ENCODE data around the gene RHBDL2. TPM values are rescaled to one million over a fixed set of nuclear protein-coding genes. Genes with fewer than 3 reads are reported as not detected.

RHBDL2 gene
- total RNA-seq, 4 donors from 2014 or later = 17.0 to 30.6 (median 22.2) TPM

- DNase-seq (ENCODE audit: low spot score in 2 of 2) = no peak
- H3K4me3 ChIP-seq (ENCODE audit: low read depth, poor library complexity, severe bottlenecking) = no peak overlapping the region
- TF ChIP-seq POLR2A (IDR thresholded peaks at IDR 0.05) (no peak), CTCF (IDR thresholded peaks at IDR 0.05) (no peak)
- intact Hi-C loops (cut with DNase I; ENCODE audit: low total_unique reads) = no loop called here
These were observed 42.9 kb downstream of the RHBDL2 start for GRCh38 chr1:38898653-38899230.

- no peak for TF ChIP-seq POLR2A (IDR thresholded peaks at IDR 0.05)
- WGBS, 2 donors = 92 to 98% methylated on average over 2 of the region's 2 CpGs
- intact Hi-C loops (cut with DNase I; ENCODE audit: low total_unique reads) = no loop called here
- DNase-seq (ENCODE audit: low spot score in 2 of 2) = no peak
- H3K4me3 ChIP-seq (ENCODE audit: low read depth, poor library complexity, severe bottlenecking) = no peak overlapping the region
These were observed 45.5 kb downstream of the RHBDL2 start for GRCh38 chr1:38896169-38896568.

- TF ChIP-seq POLR2A (IDR thresholded peaks at IDR 0.05) = no peak
- TF ChIP-seq CTCF (IDR thresholded peaks at IDR 0.05) = no peak
- intact Hi-C loops (cut with DNase I; ENCODE audit: low total_unique reads) = no loop called here
- WGBS, 2 donors = 80 to 95% methylated on average over 1 of the region's 1 CpG
- H3K4me3 ChIP-seq (ENCODE audit: low read depth, poor library complexity, severe bottlenecking) = no peak overlapping the region
- DNase-seq (ENCODE audit: low spot score in 2 of 2) = no peak
These were observed 48.7 kb downstream of the RHBDL2 start for GRCh38 chr1:38892976-38893375.

GRCh38 chr1:38891753-38892152 lies 49.9 kb downstream of the RHBDL2 start:
- TF ChIP-seq CTCF (IDR thresholded peaks at IDR 0.05) (no peak), POLR2A (IDR thresholded peaks at IDR 0.05) (no peak)
- no peak for DNase-seq (ENCODE audit: low spot score in 2 of 2)
- intact Hi-C loops (cut with DNase I; ENCODE audit: low total_unique reads) = no loop called here
- WGBS, 2 donors = 90 to 97% methylated on average over 1 of the region's 1 CpG
- no peak overlapping the region for H3K4me3 ChIP-seq (ENCODE audit: low read depth, poor library complexity, severe bottlenecking)

- no peak overlapping the region for H3K4me3 ChIP-seq (ENCODE audit: low read depth, poor library complexity, severe bottlenecking)
- DNase-seq (ENCODE audit: low spot score in 2 of 2) = no peak
- TF ChIP-seq POLR2A (IDR thresholded peaks at IDR 0.05) (no peak), CTCF (IDR thresholded peaks at IDR 0.05) (no peak)
- WGBS, 2 donors = 71 to 78% methylated on average over 5 of the region's 5 CpGs
- intact Hi-C loops (cut with DNase I; ENCODE audit: low total_unique reads) = no loop called here
These were observed 52.0 kb downstream of the RHBDL2 start for GRCh38 chr1:38889589-38889988.

GRCh38 chr1:38888423-38889333 lies 53.0 kb downstream of the RHBDL2 start:
- no peak overlapping the region for H3K4me3 ChIP-seq (ENCODE audit: low read depth, poor library complexity, severe bottlenecking)
- 93 to 97% methylated on average over 9 of the region's 9 CpGs for WGBS, 2 donors
- no peak for DNase-seq (ENCODE audit: low spot score in 2 of 2)
- TF ChIP-seq CTCF (IDR thresholded peaks at IDR 0.05) (no peak), POLR2A (IDR thresholded peaks at IDR 0.05) (no peak)
- intact Hi-C loops (cut with DNase I; ENCODE audit: low total_unique reads) = no loop called here

Data from lower leg skin (tissue), 4 donors.